HTR-8/SVneo (cell line): ENCODE results near the gene IL4.
"Not testable (repeated sequence)": the region's sequence is repeated elsewhere in the genome, so short reads cannot be mapped to it uniquely, and the experiment has no call there.

Experiments
- DNase-seq: peaks from one replicate; pipeline ENCODE4 v3.0.0; 2011; ENCODE audit warnings: low spot score, mixed read lengths; ENCODE audit not compliant: insufficient read length
- FAIRE-seq: peaks from 2 replicates; lab custom pipeline; 2011; peaks lifted over from hg19 to GRCh38; lab: Jason Lieb, UNC

IL4 gene

DNA sequence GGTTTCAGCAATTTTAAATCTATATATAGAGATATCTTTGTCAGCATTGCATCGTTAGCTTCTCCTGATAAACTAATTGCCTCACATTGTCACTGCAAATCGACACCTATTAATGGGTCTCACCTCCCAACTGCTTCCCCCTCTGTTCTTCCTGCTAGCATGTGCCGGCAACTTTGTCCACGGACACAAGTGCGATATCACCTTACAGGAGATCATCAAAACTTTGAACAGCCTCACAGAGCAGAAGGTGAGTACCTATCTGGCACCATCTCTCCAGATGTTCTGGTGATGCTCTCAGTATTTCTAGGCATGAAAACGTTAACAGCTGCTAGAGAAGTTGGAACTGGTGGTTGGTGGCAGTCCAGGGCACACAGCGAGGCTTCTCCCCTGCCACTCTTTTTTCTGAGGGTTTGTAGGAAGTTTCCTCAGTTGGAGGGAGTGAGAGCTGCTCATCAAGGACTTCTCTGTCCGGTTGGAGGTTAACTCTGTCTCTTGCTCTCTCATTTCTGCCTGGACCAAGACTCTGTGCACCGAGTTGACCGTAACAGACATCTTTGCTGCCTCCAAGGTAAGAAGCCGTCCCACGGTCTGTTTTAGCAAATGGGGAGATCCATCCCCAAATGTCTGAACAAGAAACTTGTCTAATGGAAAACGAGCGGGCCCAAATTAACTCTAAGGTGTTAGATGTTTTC is at the start of gene IL4:
Gene IL4, plus strand, starts transcription at position 51 of the 692 bp plus-strand sequence. Its CDS starts 62 bp downstream, at position 113.
- FAIRE-seq (no peak), DNase-seq (no peak)

DNA sequence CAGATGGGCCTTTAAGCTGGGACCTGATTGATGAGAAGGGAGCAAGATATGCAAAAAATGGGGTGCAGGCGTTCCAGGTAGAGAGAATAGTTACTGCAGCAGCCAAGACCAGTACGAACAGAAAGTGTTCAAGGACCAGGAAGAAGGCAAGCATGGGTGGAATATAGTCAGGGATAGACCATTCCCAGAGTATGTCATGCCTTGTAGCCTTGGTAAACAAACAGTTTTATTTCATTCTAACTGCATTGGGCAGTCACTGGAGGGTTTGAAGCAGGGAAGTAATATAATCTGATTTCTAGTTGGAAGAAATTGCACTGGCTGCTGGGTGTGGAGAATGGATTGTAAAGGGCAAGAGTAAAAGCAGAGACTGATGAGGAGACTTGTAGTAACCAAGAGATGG is 46.3 kb upstream of the IL4 start:
- DNase-seq = no peak
- FAIRE-seq = no peak

DNA sequence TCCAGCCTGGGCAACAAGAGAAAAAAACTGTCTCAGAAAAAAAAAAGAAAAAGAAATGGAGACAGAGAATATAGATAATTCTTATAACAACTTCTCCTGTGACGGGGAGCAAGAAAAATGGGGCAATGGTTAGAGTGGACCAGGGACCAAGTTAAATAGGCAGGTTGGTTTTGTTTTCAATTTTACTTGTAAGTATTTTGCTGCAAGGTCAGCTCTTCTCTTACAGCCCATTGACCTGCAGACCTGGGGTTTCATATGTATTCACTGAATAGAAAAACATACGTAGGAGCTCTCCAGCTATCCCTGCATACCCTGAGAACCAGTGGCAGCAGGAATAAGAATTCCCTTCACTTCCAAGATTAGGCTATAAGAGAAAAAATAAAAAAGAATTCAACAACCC is 45.0 kb upstream of the IL4 start:
- DNase-seq (no peak), FAIRE-seq (no peak)

DNA sequence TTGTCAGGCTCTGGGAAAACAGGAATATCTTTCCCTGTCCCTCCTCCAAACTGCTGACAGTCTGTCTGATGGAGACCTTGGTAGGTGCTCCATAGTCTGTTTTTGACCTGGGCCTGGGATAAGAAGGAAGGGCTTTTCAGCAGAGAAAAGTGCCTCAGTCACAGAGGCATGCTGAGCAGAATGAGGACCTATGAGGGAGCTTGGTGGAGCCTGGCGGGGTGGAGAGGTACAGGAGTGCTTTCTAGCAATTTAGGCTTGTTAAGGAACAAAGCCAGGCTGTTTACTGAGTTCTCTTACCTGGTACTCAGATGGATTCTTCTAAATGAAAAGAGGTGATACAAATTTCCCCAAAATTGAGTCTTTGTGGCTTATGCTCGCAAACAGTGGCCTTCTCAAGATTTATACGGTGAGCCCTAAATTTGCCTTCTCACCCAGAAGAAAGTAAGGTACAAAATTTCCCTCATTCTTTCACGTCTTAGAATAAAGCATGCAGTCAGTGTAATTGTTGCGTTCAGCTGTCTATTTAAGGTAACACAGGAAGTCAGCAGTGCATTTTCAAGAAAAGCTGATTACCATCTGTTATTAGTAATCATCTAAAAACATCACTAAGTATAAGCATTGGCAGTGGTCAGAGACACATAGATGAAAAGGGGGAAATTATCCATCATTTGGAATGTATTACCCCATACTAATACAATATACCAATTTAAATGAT is 44.4 kb upstream of the IL4 start:
- DNase-seq (no peak), FAIRE-seq (no peak)

DNA sequence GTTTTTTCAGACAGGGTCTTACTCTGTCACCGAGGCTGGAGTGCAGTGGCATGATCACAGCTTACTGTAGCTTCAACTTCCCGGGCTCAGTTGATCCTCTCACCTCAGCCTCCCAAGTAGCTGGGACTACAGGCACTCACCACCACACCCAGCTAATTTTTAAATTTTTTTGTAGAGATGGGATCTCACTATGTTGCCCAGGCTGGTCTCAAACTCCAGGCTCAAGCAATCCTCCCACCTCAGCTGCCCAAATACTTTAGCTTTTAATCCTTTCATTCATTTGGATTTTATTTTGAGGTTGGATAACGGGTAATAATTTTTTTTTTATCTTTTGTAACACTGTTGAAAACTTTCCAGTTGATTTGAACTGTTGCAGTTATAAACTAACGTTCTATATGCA is 40.2 kb upstream of the IL4 start:
- not testable (repeated sequence) for DNase-seq, FAIRE-seq

DNA sequence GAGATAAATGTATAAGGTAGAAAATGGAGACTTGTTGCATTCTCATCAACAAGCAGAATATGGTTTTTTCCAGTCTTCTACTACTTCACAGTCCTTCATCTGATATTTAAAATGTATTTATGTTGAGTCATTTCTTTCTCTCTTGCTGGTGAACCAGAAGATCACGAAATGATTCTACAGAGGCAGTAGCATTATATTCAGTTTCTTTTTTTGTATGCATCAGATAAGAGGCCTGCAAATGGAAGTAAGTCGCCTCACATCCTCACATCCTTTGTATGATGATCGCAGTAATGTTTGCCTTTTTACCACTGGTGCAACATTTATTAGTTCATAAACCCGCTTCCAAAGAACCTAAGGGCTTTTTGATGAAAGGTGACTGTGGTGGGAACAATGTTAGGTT is 37.9 kb upstream of the IL4 start:
- no peak for DNase-seq
- FAIRE-seq = no peak

DNA sequence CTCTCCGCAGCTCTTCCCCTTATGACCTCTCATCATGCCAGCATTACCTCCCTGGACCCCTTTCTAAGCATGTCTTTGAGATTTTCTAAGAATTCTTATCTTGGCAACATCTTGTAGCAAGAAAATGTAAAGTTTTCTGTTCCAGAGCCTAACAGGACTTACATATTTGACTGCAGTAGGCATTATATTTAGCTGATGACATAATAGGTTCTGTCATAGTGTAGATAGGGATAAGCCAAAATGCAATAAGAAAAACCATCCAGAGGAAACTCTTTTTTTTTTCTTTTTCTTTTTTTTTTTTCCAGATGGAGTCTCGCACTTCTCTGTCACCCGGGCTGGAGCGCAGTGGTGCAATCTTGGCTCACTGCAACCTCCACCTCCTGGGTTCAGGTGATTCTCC is 36.5 kb upstream of the IL4 start:
- no peak for DNase-seq
- FAIRE-seq = no peak

DNA sequence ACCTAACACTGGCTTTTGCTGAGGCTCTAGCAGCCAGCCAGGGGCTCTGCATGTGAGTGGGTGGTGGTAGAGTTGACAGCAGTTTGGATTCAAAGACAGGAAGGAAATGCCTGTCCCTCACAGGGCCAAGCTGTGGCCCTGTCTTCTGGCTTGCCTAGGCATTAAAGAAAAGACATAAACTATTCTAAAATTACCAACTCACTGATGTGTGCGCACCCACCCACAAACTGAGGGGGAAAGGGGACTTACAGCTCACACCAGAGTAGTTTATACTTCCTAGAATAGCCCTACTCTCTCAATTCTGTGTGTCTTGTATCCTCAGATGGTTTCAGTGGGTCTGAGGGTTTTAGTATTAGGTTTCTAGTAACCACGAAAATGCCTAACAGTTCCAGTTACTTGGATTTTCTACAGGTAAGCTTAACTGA is 34.1 kb upstream of the IL4 start:
- DNase-seq (no peak), FAIRE-seq (no peak)

DNA sequence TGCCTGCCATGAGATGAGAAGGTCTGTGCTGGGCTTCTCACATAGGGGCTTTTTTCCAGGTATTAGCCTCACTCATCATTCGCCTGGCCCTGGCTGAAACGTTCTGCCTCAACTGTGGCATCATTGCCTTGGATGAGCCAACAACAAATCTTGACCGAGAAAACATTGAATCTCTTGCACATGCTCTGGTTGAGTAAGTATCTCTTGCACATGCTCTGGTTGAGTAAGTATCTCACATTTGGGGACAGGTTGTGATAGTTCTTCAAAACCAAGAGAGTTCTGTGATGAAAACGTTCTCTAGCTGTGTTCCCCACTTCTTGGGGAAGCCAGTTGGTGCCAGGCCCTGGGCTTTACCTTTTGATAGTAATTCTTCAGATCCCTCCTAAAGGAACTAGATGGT is 33.2 kb upstream of the IL4 start:
- DNase-seq (no peak), FAIRE-seq (no peak)

DNA sequence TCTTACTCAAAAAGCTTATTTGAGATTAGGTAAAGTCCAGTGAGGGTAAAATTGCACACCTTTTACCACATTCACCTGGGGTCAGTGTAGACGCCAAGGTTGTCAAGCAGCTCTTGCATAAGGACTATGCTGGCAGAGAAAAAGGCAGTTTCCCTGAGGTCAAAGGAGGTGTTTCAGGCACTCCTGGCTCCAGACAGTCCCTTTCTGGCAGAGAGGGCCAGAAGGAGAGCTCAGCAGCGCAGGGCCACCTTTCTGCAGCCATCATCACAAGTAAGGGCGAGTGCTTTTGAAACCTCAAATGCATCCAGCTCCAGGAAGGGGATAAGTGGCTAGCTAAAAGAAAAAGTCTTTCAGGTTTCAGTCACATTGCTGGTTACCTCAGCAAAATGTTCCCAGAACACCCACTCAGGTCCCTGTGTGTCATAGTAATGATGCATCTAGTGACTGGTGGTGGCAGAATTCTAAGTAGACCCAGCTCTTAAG is 32.5 kb upstream of the IL4 start:
- DNase-seq = no peak
- FAIRE-seq = no peak

DNA sequence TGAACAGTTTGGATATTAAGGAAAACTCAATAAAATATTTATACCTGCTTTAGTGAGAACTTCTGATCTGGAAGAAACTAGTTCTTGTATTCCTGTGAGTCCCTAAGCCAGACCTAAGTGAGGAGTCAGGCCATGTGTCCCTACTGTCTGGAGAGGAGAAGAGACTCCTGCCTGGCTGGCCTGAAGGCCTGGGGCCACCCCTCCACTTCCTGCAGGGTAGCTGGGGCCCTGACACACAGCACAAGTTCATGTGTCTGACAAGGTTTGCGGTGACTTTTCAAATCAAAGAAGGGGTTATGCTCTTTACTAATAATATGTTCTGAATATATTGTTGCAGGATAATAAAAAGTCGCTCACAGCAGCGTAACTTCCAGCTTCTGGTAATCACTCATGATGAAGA is 31.9 kb upstream of the IL4 start:
- FAIRE-seq (no peak), DNase-seq (no peak)

DNA sequence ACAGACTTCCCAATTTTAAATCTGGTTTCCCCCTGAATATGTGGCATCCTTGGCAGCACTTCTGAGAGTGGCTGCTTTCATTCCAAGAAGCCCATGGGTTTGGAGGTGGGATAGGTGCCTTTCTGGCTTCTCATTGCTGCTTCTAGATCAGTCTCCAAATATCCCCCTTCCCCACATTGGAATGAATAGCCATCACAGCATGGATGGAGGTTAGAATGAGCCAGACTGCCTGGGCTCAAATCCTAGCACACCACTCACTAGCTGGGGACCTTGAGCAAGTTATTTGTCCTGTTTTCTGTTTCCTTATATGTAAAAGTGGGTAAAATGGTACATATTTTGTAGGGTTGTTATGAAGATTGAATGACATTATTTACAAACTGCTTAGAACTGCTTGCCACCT is 29.6 kb upstream of the IL4 start:
- no peak for FAIRE-seq

DNA sequence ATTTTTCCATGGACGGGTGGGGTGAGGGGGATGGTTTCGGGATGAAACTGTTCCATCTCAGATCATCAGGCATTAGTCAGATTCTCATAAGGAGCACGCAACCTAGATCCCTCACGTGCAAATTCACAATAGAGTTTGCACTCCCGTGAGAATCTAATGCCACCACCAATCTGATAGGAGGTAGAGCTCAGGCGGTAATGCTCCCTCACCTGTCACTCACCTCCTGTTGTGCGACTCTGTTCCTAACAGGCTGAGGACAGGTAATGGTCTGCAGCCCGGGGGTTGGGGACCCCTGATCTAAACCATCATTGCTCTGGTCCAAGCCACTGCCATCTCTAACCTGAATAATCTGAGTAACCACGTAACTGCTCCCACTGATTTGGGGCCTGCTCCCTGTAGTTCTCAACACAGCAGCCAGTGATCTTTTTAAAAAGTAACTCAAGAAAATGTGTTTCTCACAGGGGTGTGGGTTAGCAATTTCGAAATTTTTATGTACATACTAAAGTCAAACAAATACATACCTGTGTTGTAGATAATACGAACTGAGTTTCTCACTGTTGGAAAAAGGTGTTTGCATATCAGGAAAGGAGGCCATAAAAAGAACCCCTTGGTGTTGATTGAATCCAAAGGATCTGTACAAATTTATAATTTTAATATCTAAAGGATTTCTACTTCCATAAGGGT is 27.1 kb upstream of the IL4 start:
- FAIRE-seq (no peak), DNase-seq (no peak)

More for the DNA sequence above, 29.6 kb upstream of the IL4 start:
- no peak for DNase-seq

DNA sequence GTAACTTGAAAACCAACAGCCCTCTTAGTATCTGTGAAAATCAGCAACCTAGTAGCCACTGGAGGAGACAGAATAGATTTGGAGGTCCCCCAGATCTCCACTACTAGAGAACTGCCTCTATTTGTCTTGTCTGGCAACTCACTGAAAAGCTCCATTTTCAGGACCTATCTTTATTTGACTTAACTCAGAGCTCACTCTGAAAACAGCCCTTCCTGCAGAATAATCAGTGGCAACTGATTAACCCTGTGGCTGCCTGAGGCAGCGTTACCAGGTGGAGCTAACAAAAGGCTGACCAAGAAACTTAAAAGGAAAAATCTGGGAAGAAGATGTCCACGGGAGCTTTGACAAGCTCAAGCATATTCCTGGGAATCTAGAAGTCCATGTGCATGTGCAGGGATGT is 26.3 kb upstream of the IL4 start:
- FAIRE-seq = no peak
- DNase-seq = no peak

DNA sequence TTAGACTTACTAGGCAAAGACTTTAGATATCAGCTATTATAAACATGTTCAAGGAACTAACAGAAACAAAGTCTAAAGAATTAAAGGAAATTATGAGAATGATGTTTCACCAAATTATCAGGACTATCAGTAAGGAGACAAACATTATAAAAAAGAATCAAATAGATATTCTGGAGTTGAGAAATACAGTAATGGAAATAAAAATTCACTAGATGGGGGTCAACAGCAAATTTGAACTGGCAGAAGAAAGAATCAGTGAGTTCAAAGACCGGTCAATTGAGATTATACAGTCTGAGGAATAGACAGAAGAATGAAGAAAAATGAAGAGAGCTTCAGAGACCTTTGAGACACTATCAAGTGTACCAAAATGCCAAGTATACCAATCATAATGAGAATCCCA is 25.4 kb upstream of the IL4 start:
- no peak for FAIRE-seq

DNA sequence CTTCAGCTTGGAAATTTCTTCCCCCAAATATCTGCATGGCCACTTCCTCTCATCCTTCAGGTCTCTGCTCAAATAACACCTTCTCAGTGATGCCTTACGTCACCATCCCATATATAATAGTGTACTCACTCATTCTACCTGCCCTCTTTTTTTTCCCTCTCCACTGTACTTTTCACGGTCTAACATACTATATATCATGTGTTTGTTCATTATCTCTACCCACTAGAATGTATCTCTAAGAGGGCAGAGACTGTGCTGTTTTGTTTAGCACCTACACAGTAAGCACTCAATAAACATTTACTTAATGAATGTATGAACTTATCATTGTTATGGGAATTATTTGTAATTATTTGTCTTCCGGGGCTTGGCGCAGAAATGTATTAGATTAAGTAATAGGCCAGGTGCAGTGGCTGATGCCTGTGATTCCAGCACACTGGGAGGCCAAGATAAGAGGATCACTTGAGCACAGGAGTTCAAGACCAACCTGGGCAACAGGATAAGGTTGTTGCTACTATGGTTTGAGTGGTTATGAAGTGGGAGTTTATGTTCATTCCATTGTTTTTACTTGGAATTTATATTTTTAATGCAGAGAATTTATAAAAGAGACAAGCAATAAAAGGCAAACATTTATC is 21.8 kb upstream of the IL4 start:
- DNase-seq (no peak), FAIRE-seq (no peak)

More for the DNA sequence above, 25.4 kb upstream of the IL4 start:
- no peak for DNase-seq

DNA sequence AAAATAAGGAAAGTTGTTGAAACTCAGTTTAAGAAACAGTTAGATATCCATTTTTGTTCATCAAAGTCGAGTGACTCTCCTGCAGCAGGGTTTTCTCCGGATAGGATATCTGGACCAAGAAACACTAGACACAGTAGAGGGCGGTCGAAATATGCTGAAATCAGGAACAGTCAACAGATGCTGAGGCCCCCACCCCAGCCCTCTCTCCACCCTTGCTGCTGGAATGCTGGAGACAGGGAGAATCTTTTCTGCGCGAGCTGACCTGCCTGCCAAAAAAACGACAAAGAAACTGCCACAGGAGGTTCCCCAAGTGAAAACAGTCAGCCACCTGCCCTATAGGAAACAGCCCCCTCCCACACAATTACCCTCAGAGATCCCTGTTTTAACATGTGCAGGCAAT is 20.1 kb upstream of the IL4 start:
- DNase-seq = no peak
- no peak for FAIRE-seq

DNA sequence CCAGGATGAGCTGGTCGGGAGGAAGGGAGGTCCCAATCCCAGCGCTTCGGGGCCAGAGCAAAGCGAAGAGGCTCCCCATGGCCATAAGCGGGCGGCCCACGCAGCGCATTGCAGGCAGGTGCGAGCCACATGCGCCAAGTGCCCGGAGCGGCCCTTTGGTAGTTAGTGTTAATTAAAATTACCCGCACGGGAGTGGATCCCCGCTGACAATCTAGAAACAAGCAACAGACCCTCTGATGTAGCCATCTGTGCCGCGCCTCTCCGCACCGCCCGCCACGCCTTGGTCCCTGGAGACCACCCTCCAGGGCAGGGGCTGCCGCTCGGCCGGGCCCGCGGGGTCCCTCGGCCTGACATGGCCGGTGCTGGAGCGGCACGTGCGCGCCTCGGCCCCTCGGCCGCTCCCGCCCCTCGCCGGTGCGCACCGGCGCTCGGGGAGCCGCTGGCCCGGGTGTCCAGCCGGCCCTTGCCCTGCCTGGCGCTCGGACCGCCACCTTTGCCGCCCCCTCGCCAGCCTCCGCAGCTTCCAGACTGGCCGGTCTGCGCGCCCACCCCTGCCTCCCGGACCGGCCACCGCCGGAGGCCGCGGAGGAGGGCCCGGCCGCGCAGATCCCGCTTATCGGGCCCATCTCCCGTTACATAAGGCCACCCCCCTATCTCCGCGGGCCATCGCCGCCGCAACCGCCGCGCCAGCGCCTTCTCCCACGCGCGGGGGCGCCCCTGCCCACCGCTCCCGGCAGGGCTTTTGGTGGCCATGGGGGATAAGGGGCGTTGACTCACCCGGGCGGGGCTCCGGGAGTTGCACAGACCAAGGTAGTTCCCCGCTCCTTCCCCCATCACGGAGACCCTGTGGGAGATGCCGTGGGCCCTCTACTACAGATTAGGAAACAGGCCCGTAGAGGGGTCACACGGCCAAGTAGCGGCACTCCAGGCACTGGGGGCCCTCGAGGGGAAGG is 17.7 kb upstream of the IL4 start:
- no peak for DNase-seq
- no peak for FAIRE-seq

DNA sequence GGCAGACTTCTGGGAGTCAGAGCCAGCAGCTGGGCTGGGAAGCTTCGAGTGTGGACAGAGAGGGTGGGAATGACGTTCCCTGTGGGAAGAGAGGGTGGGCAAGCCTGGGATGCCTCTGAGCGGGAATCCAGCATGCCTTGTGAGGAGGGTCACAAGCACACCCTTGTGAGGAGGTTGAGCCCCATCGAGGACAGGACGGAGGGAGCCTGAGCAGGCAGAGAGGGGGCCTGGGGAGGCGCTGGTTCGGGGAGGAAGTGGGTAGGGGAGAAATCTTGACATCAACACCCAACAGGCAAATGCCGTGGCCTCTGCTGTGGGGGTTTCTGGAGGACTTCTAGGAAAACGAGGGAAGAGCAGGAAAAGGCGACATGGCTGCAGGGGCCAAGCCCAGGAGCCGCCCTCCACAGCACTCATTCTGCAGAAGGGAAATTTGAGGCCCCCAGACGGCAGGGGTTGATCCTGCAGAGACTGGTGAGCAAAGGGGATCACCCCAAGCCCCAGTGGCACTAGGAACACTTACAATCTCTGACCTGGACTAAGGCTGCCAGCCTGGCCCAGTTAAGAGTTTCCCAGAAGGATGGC is 16.9 kb upstream of the IL4 start:
- FAIRE-seq = no peak
- DNase-seq = no peak
